Stimulated activated naive CD4-positive, alpha-beta T cell treated with Interleukin-2 at 50 U/mL for 16 hours (primary cell): ENCODE measurements around the gene SLCO2B1.

ENCODE experiments used
- DNase-seq: peaks from one replicate; lab custom pipeline; 2025; lab: John Stamatoyannopoulos, UW

The SLCO2B1 gene

DNA sequence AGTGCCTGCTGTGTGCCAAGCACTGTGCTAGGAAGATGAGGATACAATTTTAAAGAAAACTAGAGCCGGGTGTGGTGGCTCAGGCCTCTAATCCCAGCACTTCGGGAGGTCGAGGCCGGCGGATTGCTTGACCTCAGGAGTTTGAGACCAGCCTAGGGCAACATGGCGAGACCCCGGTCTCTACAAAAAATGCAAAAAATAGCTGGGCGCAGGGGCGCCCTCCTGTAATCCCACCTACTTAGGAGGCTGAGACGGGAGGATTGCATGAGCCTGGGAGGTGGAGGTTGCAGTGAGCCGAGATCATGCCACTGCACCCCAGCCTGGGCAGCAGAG is 98.0 kb downstream of the SLCO2B1 start:
- no peak for DNase-seq

- no peak for DNase-seq
Measured at GRCh38 chr11:75249704-75250103, 98.8 kb downstream of the SLCO2B1 start.

- DNase-seq: no peak
Measured at GRCh38 chr11:75254326-75254725, 103.4 kb downstream of the SLCO2B1 start.
